Peyer's patch (tissue), 4 donors: ENCODE measurements around the gene OR9G4.

Experiments used
- CTCF ChIP-seq, 6 experiments: fragments of 450-650 bp in 4 of 6; fragments of 200-600 bp in 2 of 6; sonication (generic) in 1 of 6; IDR thresholded peaks; one replicate each; pipeline ENCODE4 v1.5.1; 2017 to 2019; ENCODE audit warnings: antibody characterized with exemption in 6 of 6, mild to moderate bottlenecking in 3 of 6, moderate library complexity in 1 of 6
- POLR2A ChIP-seq, 2 donors: fragments of 450-650 bp; IDR thresholded peaks; one replicate each; pipeline ENCODE4 v1.5.1; 2017; ENCODE audit warnings: antibody characterized with exemption in 2 of 2, mild to moderate bottlenecking in 2 of 2, moderate library complexity in 2 of 2

DNA sequence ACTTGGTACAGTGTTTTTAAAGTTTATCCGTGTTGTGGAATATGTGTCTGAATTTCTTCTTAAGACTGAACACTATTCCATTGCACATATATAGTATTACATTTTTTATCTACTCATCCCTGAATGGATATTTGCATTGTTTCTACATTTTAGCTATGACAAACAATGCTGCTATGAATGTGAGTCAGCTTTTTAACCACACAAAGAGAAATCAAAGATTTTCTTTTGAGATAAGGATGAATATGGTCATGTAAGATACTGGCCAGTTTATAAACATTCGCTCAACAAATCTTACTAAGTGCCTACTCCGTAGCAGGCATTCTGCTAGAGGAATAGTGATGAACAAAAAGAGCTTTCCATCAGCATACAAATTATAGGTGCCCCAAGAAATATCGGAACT is 16.5 kb upstream of the OR9G4 start:
- no peak for TF ChIP-seq CTCF (IDR thresholded peaks at IDR 0.05)
- TF ChIP-seq POLR2A (IDR thresholded peaks at IDR 0.05) = no peak
